GM18951 (cell line): ENCODE data around the gene WDHD1.

Source experiments
- POLR2A ChIP-seq: IDR thresholded peaks from 4 replicates; pipeline ENCODE4 v1.6.1; 2011; ENCODE audit warnings: mild to moderate bottlenecking; ENCODE audit not compliant: insufficient read length, insufficient read depth; ENCODE audit errors: extremely low read depth
- in situ Hi-C: fragments of 300-500 bp; cut with MboI; formaldehyde crosslinking; loops from one replicate; pipeline ENCODE4 v1.12.0; 2022; ENCODE audit warnings: low sequenced_read_pairs, mixed read lengths, inconsistent platforms; ENCODE audit not compliant: unreplicated experiment

WDHD1 gene

GRCh38 chr14:54895683-54896082 is 131.2 kb downstream of the WDHD1 start:
- no peak for TF ChIP-seq POLR2A
- in situ Hi-C loops = no loop called here

GRCh38 chr14:54894995-54895394 is 131.9 kb downstream of the WDHD1 start:
- no peak for TF ChIP-seq POLR2A
- in situ Hi-C loops = no loop called here

- in situ Hi-C loops = no loop called here
These were observed 133.6 kb downstream of the WDHD1 start for GRCh38 chr14:54893151-54893760.

GRCh38 chr14:54891471-54892245 is 135.2 kb downstream of the WDHD1 start:
- in situ Hi-C loops = no loop called here
- no peak for TF ChIP-seq POLR2A

More at GRCh38 chr14:54893151-54893760, 133.6 kb downstream of the WDHD1 start:
- no peak for TF ChIP-seq POLR2A

GRCh38 chr14:54890788-54891187 is 136.1 kb downstream of the WDHD1 start:
- in situ Hi-C loops = no loop called here
- TF ChIP-seq POLR2A = no peak

- TF ChIP-seq POLR2A = no peak
These were observed 137.0 kb downstream of the WDHD1 start for GRCh38 chr14:54889919-54890318.

More at GRCh38 chr14:54889919-54890318, 137.0 kb downstream of the WDHD1 start:
- in situ Hi-C loops = no loop called here
